ENCODE measurements around the gene CHRNB4. TPM values are rescaled to one million over a fixed set of nuclear protein-coding genes. Genes with fewer than 3 reads are reported as not detected.

Gene CHRNB4
- total RNA-seq, 4 donors from 2014 or later = not detected

GRCh38 chr15:78660584-78660983 is 19.6 kb upstream of the CHRNB4 start:
- Histone ChIP-seq H3K4me1 (no peaks in the 10 kb centered on the region), H3K4me3 (no peak overlapping the region), H3K36me3 (no peaks in the 10 kb centered on the region), H3K27ac (no peak overlapping the region), H3K27me3 (no peaks in the 10 kb centered on the region), H3K9me3 (no peaks in the 10 kb centered on the region)
- TF ChIP-seq EP300 (IDR thresholded peaks at IDR 0.05) = no peak
- TF ChIP-seq POLR2A (IDR thresholded peaks at IDR 0.05) = no peak
- TF ChIP-seq CTCF (IDR thresholded peaks at IDR 0.05) = no peak
- no peak for DNase-seq (ENCODE audit: low spot score in 2 of 2)
- WGBS, 2 donors = 67 to 74% methylated on average over 9 of the region's 9 CpGs

- Histone ChIP-seq H3K36me3 (no peaks in the 10 kb centered on the region), H3K9me3 (no peaks in the 10 kb centered on the region), H3K4me1 (no peaks in the 10 kb centered on the region), H3K4me3 (no peak overlapping the region), H3K27me3 (no peaks in the 10 kb centered on the region), H3K27ac (no peak overlapping the region)
- TF ChIP-seq POLR2A (IDR thresholded peaks at IDR 0.05) (no peak), CTCF (IDR thresholded peaks at IDR 0.05) (no peak), EP300 (IDR thresholded peaks at IDR 0.05) (no peak)
- DNase-seq (ENCODE audit: low spot score in 2 of 2) = no peak
Observed at GRCh38 chr15:78658823-78659222, 17.8 kb upstream of the CHRNB4 start.

- Histone ChIP-seq H3K27me3 (no peaks in the 10 kb centered on the region), H3K36me3 (no peaks in the 10 kb centered on the region), H3K4me1 (no peaks in the 10 kb centered on the region), H3K9me3 (no peaks in the 10 kb centered on the region), H3K4me3 (no peak overlapping the region), H3K27ac (no peak overlapping the region)
- no peak for DNase-seq (ENCODE audit: low spot score in 2 of 2)
- TF ChIP-seq CTCF (IDR thresholded peaks at IDR 0.05) (no peak), POLR2A (IDR thresholded peaks at IDR 0.05) (no peak), EP300 (IDR thresholded peaks at IDR 0.05) (no peak)
- WGBS, 2 donors = 87 to 89% methylated on average over 4 of the region's 4 CpGs
Observed at GRCh38 chr15:78654272-78654671, 13.3 kb upstream of the CHRNB4 start.

- 100% methylated on average over 1 of the region's 1 CpG for WGBS, 2 donors
- Histone ChIP-seq H3K4me1 (no peaks in the 10 kb centered on the region), H3K27ac (no peak overlapping the region), H3K4me3 (no peak overlapping the region), H3K9me3 (no peaks in the 10 kb centered on the region), H3K36me3 (no peaks in the 10 kb centered on the region), H3K27me3 (no peaks in the 10 kb centered on the region)
- TF ChIP-seq EP300 (IDR thresholded peaks at IDR 0.05) (no peak), CTCF (IDR thresholded peaks at IDR 0.05) (no peak), POLR2A (IDR thresholded peaks at IDR 0.05) (no peak)
- no peak for DNase-seq (ENCODE audit: low spot score in 2 of 2)
Observed at GRCh38 chr15:78651930-78652615, 11.1 kb upstream of the CHRNB4 start.

- Histone ChIP-seq H3K4me3 (no peak overlapping the region), H3K27me3 (no peaks in the 10 kb centered on the region), H3K4me1 (no peaks in the 10 kb centered on the region), H3K9me3 (no peaks in the 10 kb centered on the region), H3K36me3 (no peaks in the 10 kb centered on the region), H3K27ac (no peak overlapping the region)
- TF ChIP-seq EP300 (IDR thresholded peaks at IDR 0.05) (no peak), POLR2A (IDR thresholded peaks at IDR 0.05) (no peak), CTCF (IDR thresholded peaks at IDR 0.05) (no peak)
- WGBS, 2 donors = 27 to 42% methylated on average over 3 of the region's 3 CpGs
- DNase-seq (ENCODE audit: low spot score in 2 of 2) = no peak
Observed at GRCh38 chr15:78651007-78651406, 10.0 kb upstream of the CHRNB4 start.
